Esophagus (tissue), 2 donors: Measurements from ENCODE around the gene PAM. TPM values are rescaled to one million over a fixed set of nuclear protein-coding genes. Genes with fewer than 3 reads are reported as not detected.

ENCODE experiments used
- H3K27ac ChIP-seq, 2 donors: one replicate each; pipeline ENCODE4 v1.5.1; 2013; ENCODE audit warnings: low read depth in 2 of 2, mild to moderate bottlenecking in 2 of 2, inconsistent platforms in 1 of 2, low read length in 1 of 2, moderate library complexity in 1 of 2
- H3K27me3 ChIP-seq, 2 donors: one replicate each; pipeline ENCODE4 v1.6.1; 2013; ENCODE audit warnings: low read length in 2 of 2, control low read depth in 1 of 2, mild to moderate bottlenecking in 1 of 2; ENCODE audit not compliant: insufficient read depth in 2 of 2, control insufficient read depth in 1 of 2
- H3K36me3 ChIP-seq, 2 donors: one replicate each; pipeline ENCODE4 v1.6.1; 2013; ENCODE audit warnings: low read length in 1 of 2; ENCODE audit not compliant: control insufficient read depth in 2 of 2, insufficient read depth in 2 of 2
- H3K4me1 ChIP-seq, 2 donors: one replicate each; pipeline ENCODE4 v1.6.1; 2013; ENCODE audit warnings: low read length in 1 of 2; ENCODE audit not compliant: control insufficient read depth in 2 of 2, insufficient read depth in 2 of 2
- H3K4me3 ChIP-seq, 2 donors: one replicate each; pipeline ENCODE4 v1.5.1; 2013; ENCODE audit warnings: low read length in 2 of 2, mild to moderate bottlenecking in 2 of 2, low read depth in 1 of 2, moderate library complexity in 1 of 2
- H3K9me3 ChIP-seq, 2 donors: one replicate each; pipeline ENCODE4 v1.6.1; 2013; ENCODE audit warnings: mild to moderate bottlenecking in 2 of 2, low read depth in 1 of 2, low read length in 1 of 2, moderate library complexity in 1 of 2; ENCODE audit not compliant: control insufficient read depth in 2 of 2, insufficient read depth in 1 of 2
- WGBS, 2 donors: extraction: QIAGEN DNeasy Blood & Tissue Kit; methylation state at CpG; one replicate each; pipeline ENCODE4 v1.1.7; 2013; 5-methylcytosine and 5-hydroxymethylcytosine counted together
- polyA plus RNA-seq, 2 donors: library from polyadenylated mRNA; stranded (reverse); fragments of 200-250 nt; gene quantifications; one replicate each; pipeline ENCODE4 v1.2.3, GENCODE V29; 2013
- donor health status: healthy with polysubstance abuse.
- donor health status: Bipolar disorder and iron deficiency.

Gene PAM
- polyA plus RNA-seq, 2 donors, result 23.8 to 30.9 TPM

DNA sequence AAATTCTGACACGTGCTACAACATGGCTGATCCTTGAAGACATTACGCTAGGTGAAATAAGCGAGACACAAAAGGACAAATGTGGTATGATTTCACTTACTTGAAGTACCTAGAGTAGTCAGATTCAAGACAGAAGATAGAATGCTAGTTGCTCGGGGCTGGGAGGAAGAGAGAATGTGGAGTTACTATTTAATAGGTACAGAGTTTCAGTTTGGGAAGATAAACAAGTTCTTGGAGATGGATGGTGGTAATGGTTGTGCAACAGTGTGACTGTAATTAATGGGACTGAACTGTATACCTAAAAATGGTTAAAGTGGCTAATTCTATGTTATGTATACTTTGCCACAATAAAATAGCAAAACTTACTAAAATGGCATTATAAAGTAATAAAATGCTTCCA, 34.4 kb downstream of the PAM start:
- no peaks in the 10 kb centered on the region for H3K9me3 ChIP-seq

DNA sequence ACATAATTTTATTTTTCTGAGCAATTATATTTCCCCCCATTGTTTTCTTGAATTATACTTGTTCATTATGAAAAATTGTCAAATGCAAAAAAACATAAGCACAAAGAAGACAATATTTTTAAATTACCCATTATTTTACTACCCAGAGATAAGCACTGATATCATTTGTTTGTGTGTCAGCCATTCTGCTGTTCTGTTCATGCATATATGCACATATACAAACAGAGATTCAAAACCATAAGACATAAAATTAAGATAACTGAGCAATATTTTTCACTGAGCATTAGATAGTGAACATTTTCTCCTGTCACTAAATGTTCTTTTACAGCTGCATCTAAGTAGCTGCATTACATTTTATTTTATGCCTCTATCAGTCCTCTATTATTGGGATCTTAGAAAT, 35.6 kb downstream of the PAM start:
- Histone ChIP-seq H3K36me3 (no peaks in the 10 kb centered on the region), H3K27me3 (no peaks in the 10 kb centered on the region), H3K9me3 (no peaks in the 10 kb centered on the region), H3K4me3 (no peak overlapping the region), H3K4me1 (no peaks in the 10 kb centered on the region), H3K27ac (no peak overlapping the region)

More for the DNA sequence above, 34.4 kb downstream of the PAM start:
- Histone ChIP-seq H3K36me3 (no peaks in the 10 kb centered on the region), H3K27ac (no peak overlapping the region), H3K27me3 (no peaks in the 10 kb centered on the region), H3K4me1 (no peaks in the 10 kb centered on the region), H3K4me3 (no peak overlapping the region)
- WGBS, 2 donors, result 94 to 99% methylated on average over 4 of the region's 4 CpGs

DNA sequence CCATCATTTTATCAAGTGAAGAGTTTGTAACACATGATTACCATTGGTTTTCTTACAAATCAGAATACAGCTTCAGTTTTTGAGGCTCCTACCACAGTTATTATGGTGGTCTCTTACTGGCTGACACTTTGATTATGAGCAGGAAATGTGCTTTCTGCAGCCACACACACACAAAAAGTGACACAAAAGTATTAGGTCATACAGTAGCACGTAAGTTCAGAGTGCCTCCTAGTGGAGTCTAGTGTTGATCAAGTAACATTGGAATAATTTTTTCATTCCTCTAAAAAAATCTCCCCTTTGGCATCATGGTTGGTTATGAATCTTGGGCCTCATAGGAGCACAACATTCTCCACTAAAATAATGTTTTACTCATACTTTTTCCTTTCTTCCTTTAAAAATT, 37.6 kb downstream of the PAM start:
- Histone ChIP-seq H3K27ac (no peak overlapping the region), H3K36me3 (no peaks in the 10 kb centered on the region), H3K4me3 (no peak overlapping the region), H3K9me3 (no peaks in the 10 kb centered on the region), H3K27me3 (no peaks in the 10 kb centered on the region), H3K4me1 (peaks cover 0 to 2% of the 10 kb centered on the region in 2 donors)
- 63 to 72% methylated on average over 1 of the region's 1 CpG for WGBS, 2 donors

DNA sequence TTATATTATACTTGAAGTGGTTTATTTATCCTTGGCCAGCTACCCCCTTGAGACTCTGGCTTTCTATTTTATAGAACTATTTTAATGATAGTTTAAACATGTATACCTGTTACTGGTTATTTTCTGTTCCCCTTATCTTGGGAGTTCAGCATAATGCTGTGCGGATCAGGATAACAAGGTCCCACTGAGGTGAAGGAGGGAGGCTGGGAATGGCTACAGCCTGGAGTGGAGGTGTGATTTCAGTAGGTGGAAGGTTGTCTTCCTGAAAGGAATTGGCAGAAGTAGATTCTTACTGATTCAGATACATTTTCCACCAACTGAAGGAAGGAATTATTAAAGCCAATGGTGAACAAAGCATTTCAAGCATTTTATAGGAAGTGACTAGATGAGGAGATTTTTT, 38.9 kb downstream of the PAM start:
- Histone ChIP-seq H3K27ac (no peak overlapping the region), H3K4me3 (no peak overlapping the region), H3K36me3 (no peaks in the 10 kb centered on the region), H3K9me3 (no peaks in the 10 kb centered on the region), H3K27me3 (no peaks in the 10 kb centered on the region), H3K4me1 (peaks cover 0 to 2% of the 10 kb centered on the region in 2 donors)
- WGBS, 2 donors, result 96 to 97% methylated on average over 1 of the region's 1 CpG

DNA sequence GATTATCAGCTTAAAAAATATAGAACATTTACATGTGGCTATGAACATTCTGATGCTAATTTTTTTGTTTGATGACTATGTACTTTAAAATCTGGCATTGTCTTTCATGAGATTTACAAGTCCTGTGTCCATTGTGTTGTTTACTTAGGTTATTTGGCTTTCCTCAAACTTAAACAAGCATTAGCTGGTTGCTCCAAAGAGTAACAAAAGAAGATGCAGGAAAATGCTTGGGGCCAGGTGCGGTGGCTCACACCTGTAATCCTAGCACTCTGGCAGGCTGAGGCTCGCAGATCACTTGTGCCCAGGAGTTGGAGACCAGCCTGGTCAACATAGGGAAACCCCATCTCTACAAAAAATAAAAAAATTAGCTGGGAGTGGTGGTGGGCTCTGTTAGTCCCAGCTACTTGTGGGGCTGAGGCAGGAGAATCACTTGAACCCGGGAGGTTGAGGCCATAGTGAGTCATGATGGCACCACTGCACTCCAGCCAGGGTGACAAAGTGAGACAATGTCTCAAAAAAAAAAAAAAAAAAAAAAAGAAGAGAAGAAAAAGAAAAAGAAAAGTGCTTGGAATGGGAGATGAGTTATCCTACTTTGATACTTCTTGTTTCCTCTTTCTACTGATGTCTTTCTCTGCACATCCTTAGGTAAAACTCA, 39.7 kb downstream of the PAM start:
- Histone ChIP-seq H3K4me1 (peaks cover 0 to 2% of the 10 kb centered on the region in 2 donors), H3K27me3 (no peaks in the 10 kb centered on the region), H3K9me3 (no peaks in the 10 kb centered on the region), H3K4me3 (no peak overlapping the region), H3K36me3 (no peaks in the 10 kb centered on the region), H3K27ac (no peak overlapping the region)
- 53 to 65% methylated on average over 3 of the region's 3 CpGs for WGBS, 2 donors

DNA sequence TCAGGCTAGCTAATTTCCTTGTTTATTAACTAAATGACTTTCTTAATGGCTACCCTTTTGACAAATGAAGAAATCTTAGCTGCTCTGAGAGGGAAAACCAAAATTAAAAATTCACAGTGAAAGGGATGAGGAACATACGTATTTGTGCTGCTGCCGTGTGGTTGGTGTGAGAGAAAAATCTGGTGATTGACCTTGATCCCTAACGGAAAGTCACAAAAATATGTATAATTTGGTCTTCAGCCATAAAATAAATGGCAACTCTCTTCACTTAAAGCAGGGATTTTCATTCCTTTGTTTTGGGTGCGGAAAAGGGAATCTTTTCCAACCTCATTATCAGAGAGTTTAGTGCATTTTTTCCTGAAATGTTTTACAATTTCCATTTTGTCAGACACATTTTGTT, 40.4 kb downstream of the PAM start:
- Histone ChIP-seq H3K27ac (no peak overlapping the region), H3K4me3 (no peak overlapping the region)
- 51 to 64% methylated on average over 4 of the region's 4 CpGs for WGBS, 2 donors

DNA sequence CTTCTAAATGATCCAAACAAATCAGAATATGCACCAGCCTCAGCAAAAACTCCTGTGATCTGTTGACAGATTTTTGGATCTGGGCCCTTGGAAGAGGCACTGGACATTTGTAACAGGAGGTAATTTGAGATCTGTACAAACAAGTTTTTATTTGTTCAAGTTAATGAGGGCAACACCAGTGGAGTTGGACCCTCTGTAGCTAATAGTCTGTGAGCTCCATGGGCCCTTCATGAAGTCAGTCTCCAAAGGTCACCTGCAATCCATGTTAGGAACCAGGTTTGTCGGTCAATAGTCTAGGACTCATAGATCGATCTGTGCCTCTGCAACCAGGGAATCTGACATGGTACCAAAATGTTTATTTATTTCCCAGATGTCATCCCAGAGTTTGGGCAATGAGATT, 40.9 kb downstream of the PAM start:
- Histone ChIP-seq H3K27me3 (no peaks in the 10 kb centered on the region), H3K4me3 (no peak overlapping the region), H3K36me3 (no peaks in the 10 kb centered on the region), H3K4me1 (peaks cover 0 to 2% of the 10 kb centered on the region in 2 donors), H3K27ac (no peak overlapping the region), H3K9me3 (no peaks in the 10 kb centered on the region)
- WGBS, 2 donors, result 90 to 91% methylated on average over 2 of the region's 2 CpGs

More for the DNA sequence above, 40.4 kb downstream of the PAM start:
- Histone ChIP-seq H3K4me1 (peaks cover 0 to 2% of the 10 kb centered on the region in 2 donors), H3K9me3 (no peaks in the 10 kb centered on the region), H3K27me3 (no peaks in the 10 kb centered on the region), H3K36me3 (no peaks in the 10 kb centered on the region)

DNA sequence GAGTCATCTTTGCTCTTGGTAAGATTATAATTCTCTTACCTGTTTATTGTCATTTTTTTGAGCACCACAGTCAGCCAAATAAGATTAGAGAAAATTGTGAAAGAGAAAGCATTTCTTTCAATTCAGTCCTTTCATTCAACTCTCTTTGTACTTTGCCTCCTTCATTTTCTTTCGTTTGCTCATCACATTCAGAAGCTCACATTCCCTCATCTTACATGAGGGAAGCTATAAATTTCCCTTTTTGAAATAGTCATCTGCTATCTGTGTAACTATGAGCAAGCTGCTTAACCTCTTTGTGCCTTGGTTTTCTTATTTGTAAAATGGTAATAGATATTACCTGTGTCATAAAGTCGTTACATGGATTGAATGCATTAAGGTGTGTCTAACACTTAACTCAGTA, 41.4 kb downstream of the PAM start:
- H3K4me3 ChIP-seq, result no peak overlapping the region
- peaks cover 0 to 2% of the 10 kb centered on the region in 2 donors for H3K4me1 ChIP-seq
- WGBS, 2 donors, result 67 to 76% methylated on average over 2 of the region's 2 CpGs
- H3K27me3 ChIP-seq, result no peaks in the 10 kb centered on the region
- H3K9me3 ChIP-seq, result no peaks in the 10 kb centered on the region
- no peaks in the 10 kb centered on the region for H3K36me3 ChIP-seq
- no peak overlapping the region for H3K27ac ChIP-seq

DNA sequence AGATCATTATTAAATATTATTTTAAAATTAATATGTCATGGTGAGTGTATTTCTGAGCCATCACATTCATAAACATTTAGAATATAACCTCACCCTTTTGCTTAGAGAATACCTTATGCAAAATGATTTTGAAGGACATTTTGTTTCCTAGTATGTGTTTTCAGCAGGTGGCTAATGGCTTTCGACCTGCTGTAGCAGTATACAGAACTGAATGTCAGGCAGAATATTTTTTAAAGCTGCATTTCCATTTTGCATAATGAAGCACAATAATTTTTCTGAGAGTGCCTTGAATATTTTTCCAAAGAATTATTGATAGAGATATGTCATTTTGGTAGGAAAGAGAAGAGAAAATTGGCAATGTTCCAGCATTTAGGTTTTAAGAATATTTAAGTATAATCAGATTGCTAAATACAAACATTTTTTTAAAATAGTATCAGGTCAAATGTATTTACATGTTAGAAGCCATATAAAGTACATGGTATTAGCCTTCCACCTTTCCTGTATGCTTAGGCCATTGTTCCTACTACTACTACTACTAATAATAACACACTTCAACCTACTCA, 42.3 kb downstream of the PAM start:
- H3K4me3 ChIP-seq, result no peak overlapping the region
- no peaks in the 10 kb centered on the region for H3K9me3 ChIP-seq
- H3K27ac ChIP-seq, result no peak overlapping the region
- 93 to 97% methylated on average over 1 of the region's 1 CpG for WGBS, 2 donors
- H3K36me3 ChIP-seq, result no peaks in the 10 kb centered on the region
- H3K27me3 ChIP-seq, result no peaks in the 10 kb centered on the region
- H3K4me1 ChIP-seq, result peaks cover 0 to 2% of the 10 kb centered on the region in 2 donors
